ENCODE data around the gene NLRC3. TPM values are rescaled to one million over a fixed set of nuclear protein-coding genes. Genes with fewer than 3 reads are reported as not detected.

Gene NLRC3
- total and polyA plus RNA-seq, 2 experiments from 2014 or later, result 0.11 TPM; not detected in 1

DNA sequence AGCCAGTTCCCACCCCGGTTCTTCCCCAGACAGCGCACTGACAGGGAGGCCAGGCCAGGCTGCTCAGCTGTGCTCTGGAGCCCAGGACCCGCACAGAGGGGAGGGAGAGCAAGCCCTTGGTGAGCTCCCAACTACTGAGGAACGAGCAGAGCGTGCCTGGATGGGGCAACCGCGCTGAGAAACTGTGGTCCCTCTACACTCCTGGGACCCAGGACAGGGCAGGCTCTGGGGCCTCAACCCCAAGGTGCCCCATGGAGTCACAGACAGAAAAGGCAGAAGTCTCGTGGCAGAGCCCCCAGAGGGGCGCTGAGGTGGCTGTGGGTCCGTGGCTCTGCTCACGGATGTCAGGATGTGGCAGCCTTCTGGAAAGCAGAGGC, 17.9 kb upstream of the NLRC3 start:
- WGBS, 2 experiments (ENCODE audit: low coverage in 1 of 2, low lambda C conversion rate in 2 of 2, missing lambda C conversion rate in 2 of 2), result 95 to 96% methylated on average over 11 of the region's 11 CpGs
- H3F3A ChIP-seq (ENCODE audit: insufficient read depth), result no peaks in the 10 kb centered on the region
- no peak overlapping the region for H3K27ac ChIP-seq
- no peaks in the 10 kb centered on the region for H3K27me3 ChIP-seq (replicated peaks; ENCODE audit: insufficient read depth)
- no peak for DNase-seq
- H3K4me1 ChIP-seq (ENCODE audit: insufficient read depth), result no peaks in the 10 kb centered on the region
- H3K4me3 ChIP-seq, result no peak overlapping the region
- in situ Hi-C loops (cut with MboI), result no loop called here
- no peaks in the 10 kb centered on the region for H3K79me2 ChIP-seq (ENCODE audit: insufficient read depth)
- H4K20me1 ChIP-seq (ENCODE audit: insufficient read depth), result no peaks in the 10 kb centered on the region
- TF ChIP-seq EZH2 (IDR thresholded peaks at IDR 0.05; ENCODE audit: insufficient read depth, poor library complexity, severe bottlenecking) (no peak), EZH2phosphoT487 (IDR thresholded peaks at IDR 0.05; ENCODE audit: insufficient read depth, low read depth) (no peak)
- no peaks in the 10 kb centered on the region for H3K36me3 ChIP-seq (ENCODE audit: low read depth)
- no peaks in the 10 kb centered on the region for H3K9me2 ChIP-seq (ENCODE audit: insufficient read depth)
- H3K9me3 ChIP-seq (ENCODE audit: low read depth), result no peaks in the 10 kb centered on the region
- H3K9ac ChIP-seq, result no peak overlapping the region
- no peak overlapping the region for H3K4me2 ChIP-seq (ENCODE audit: unreplicated experiment)
- H2AFZ ChIP-seq, result no peak overlapping the region

DNA sequence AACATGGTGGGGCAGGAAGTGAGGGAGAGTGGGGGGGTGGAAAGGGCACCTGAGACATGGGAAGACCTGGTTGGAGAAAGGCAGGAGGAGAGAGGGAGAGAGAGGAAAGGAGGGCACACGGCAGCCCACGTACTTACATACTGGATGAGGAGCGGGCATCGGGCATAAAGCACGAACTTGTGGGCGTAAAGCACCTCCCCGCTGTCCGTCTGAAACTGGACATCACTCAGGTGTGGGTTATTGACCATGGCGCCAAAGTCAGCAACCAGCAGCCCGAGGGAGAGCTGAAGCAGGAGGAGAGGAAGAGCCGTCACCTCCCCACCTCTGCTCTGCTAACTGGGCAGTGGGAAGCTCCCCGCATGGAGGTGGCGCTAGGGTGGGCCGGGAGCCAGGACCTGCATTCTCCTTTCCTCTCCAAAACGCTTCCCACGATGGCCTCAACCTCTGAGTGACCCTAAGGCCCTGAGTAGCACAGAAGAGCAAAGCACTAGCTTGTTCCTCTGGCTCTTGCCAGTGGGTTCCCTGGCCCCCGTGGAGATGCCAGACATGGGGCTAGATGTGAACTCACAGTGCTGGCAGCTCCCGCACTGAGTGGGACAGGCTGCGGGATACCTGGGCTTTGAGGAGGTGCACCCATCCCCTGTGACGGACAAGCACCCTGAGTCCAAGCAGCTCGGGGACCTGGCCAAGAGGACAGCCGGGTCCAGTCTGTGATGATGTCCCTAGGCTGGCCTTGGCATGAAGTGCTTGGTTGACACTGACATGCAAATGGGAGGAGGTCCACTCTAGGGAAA, 17.3 kb upstream of the NLRC3 start:
- no peaks in the 10 kb centered on the region for H3K4me1 ChIP-seq (ENCODE audit: insufficient read depth)
- no peak overlapping the region for H2AFZ ChIP-seq
- H3F3A ChIP-seq (ENCODE audit: insufficient read depth), result no peaks in the 10 kb centered on the region
- H3K36me3 ChIP-seq (ENCODE audit: low read depth), result no peaks in the 10 kb centered on the region
- 96 to 97% methylated on average over 16 to 22 of the region's 22 CpGs for WGBS, 2 experiments (ENCODE audit: low coverage in 1 of 2, low lambda C conversion rate in 2 of 2, missing lambda C conversion rate in 2 of 2)
- no peaks in the 10 kb centered on the region for H3K9me3 ChIP-seq (ENCODE audit: low read depth)
- in situ Hi-C loops (cut with MboI), result no loop called here
- no peaks in the 10 kb centered on the region for H3K79me2 ChIP-seq (ENCODE audit: insufficient read depth)
- H3K9me2 ChIP-seq (ENCODE audit: insufficient read depth), result no peaks in the 10 kb centered on the region
- no peak overlapping the region for H3K4me3 ChIP-seq
- TF ChIP-seq EZH2 (IDR thresholded peaks at IDR 0.05; ENCODE audit: insufficient read depth, poor library complexity, severe bottlenecking), result no peak
- no peak for TF ChIP-seq EZH2phosphoT487 (IDR thresholded peaks at IDR 0.05; ENCODE audit: insufficient read depth, low read depth)
- no peak overlapping the region for H3K9ac ChIP-seq
- H3K27me3 ChIP-seq (replicated peaks; ENCODE audit: insufficient read depth), result no peaks in the 10 kb centered on the region
- H4K20me1 ChIP-seq (ENCODE audit: insufficient read depth), result no peaks in the 10 kb centered on the region
- DNase-seq, result no peak
- no peak overlapping the region for H3K4me2 ChIP-seq (ENCODE audit: unreplicated experiment)
- H3K27ac ChIP-seq, result no peak overlapping the region

DNA sequence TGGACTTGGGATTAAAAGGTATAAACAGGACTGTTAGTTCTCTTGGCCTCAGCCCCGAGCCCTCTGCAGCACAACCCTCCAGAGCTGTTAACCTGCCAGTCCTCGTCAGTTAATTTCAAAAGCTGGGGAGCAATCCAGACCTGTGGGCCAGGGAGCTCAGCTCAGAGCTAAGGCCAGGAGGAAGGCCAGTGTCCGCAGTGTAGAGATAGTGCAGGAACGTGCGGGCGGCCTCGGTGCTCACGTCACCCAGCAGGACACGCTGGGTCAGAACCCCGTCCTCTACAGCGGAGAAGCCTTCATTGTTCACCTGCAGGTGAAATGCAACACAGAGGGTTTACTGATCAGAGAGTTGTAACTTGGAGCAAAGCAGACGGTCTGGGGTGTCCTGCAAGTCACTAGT, 15.4 kb upstream of the NLRC3 start:
- no peaks in the 10 kb centered on the region for H3K9me2 ChIP-seq (ENCODE audit: insufficient read depth)
- TF ChIP-seq EZH2 (IDR thresholded peaks at IDR 0.05; ENCODE audit: insufficient read depth, poor library complexity, severe bottlenecking) (no peak), EZH2phosphoT487 (IDR thresholded peaks at IDR 0.05; ENCODE audit: insufficient read depth, low read depth) (no peak)
- no peaks in the 10 kb centered on the region for H3F3A ChIP-seq (ENCODE audit: insufficient read depth)
- H3K27ac ChIP-seq, result no peak overlapping the region
- H2AFZ ChIP-seq, result no peak overlapping the region
- no peaks in the 10 kb centered on the region for H3K9me3 ChIP-seq (ENCODE audit: low read depth)
- no peak overlapping the region for H3K9ac ChIP-seq
- no peaks in the 10 kb centered on the region for H3K36me3 ChIP-seq (ENCODE audit: low read depth)
- H3K4me2 ChIP-seq (ENCODE audit: unreplicated experiment), result no peak overlapping the region
- no peaks in the 10 kb centered on the region for H3K79me2 ChIP-seq (ENCODE audit: insufficient read depth)
- no peaks in the 10 kb centered on the region for H4K20me1 ChIP-seq (ENCODE audit: insufficient read depth)
- H3K4me3 ChIP-seq, result no peak overlapping the region
- in situ Hi-C loops (cut with MboI), result no loop called here
- no peaks in the 10 kb centered on the region for H3K4me1 ChIP-seq (ENCODE audit: insufficient read depth)
- DNase-seq, result no peak
- H3K27me3 ChIP-seq (replicated peaks; ENCODE audit: insufficient read depth), result no peaks in the 10 kb centered on the region
- 96 to 97% methylated on average over 12 of the region's 12 CpGs for WGBS, 2 experiments (ENCODE audit: low coverage in 1 of 2, low lambda C conversion rate in 2 of 2, missing lambda C conversion rate in 2 of 2)

GRCh38 chr16:3591991-3592390, 14.8 kb upstream of the NLRC3 start:
- 93 to 100% methylated on average over 6 of the region's 6 CpGs for WGBS, 2 experiments (ENCODE audit: low coverage in 1 of 2, low lambda C conversion rate in 2 of 2, missing lambda C conversion rate in 2 of 2)
- Histone ChIP-seq H3K4me1 (ENCODE audit: insufficient read depth) (no peaks in the 10 kb centered on the region), H3K9me3 (ENCODE audit: low read depth) (no peaks in the 10 kb centered on the region), H3K27me3 (replicated peaks; ENCODE audit: insufficient read depth) (no peaks in the 10 kb centered on the region), H3K4me3 (no peak overlapping the region), H3K79me2 (ENCODE audit: insufficient read depth) (no peaks in the 10 kb centered on the region), H3K27ac (no peak overlapping the region), H3K4me2 (ENCODE audit: unreplicated experiment) (no peak overlapping the region), H3K36me3 (ENCODE audit: low read depth) (no peaks in the 10 kb centered on the region), H3F3A (ENCODE audit: insufficient read depth) (no peaks in the 10 kb centered on the region), H3K9me2 (ENCODE audit: insufficient read depth) (no peaks in the 10 kb centered on the region), H2AFZ (no peak overlapping the region), H4K20me1 (ENCODE audit: insufficient read depth) (no peaks in the 10 kb centered on the region), H3K9ac (no peak overlapping the region)
- TF ChIP-seq EZH2 (IDR thresholded peaks at IDR 0.05; ENCODE audit: insufficient read depth, poor library complexity, severe bottlenecking) (no peak), EZH2phosphoT487 (IDR thresholded peaks at IDR 0.05; ENCODE audit: insufficient read depth, low read depth) (no peak)
- in situ Hi-C loops (cut with MboI), result no loop called here
- DNase-seq, result no peak
